ENCODE results near the gene NPAS2. TPM values are rescaled to one million over a fixed set of nuclear protein-coding genes. Genes with fewer than 3 reads are reported as not detected.

Gene NPAS2
- total RNA-seq, 2 donors from 2014 or later: 30.1 to 56.9 TPM

GRCh38 chr2:100818003-100818605 is 1.8 kb upstream of the NPAS2 start:
- no peak for DNase-seq (ENCODE audit: low spot score)
- intact Hi-C loops (cut with DNase I): loop anchor here (5.0 to 10.0 kb wide), 4 partner anchors 51 to 164 kb away; no protein-coding TSS in a partner anchor

- DNase-seq (ENCODE audit: low spot score): peak; percentile 87
- intact Hi-C loops (cut with DNase I): loop anchor here (5.0 to 10.0 kb wide), 4 partner anchors 51 to 164 kb away; no protein-coding TSS in a partner anchor
Measured at GRCh38 chr2:100818606-100819369, 1.2 kb upstream of the NPAS2 start.

GRCh38 chr2:100820273-100820522 is 259 bp downstream of the NPAS2 start:
- DNase-seq (ENCODE audit: low spot score): no peak
- intact Hi-C loops (cut with DNase I): loop anchor here in 1 of 2 donors (10.0 kb wide), 1 partner anchor 55 kb away; no protein-coding TSS in a partner anchor

DNA sequence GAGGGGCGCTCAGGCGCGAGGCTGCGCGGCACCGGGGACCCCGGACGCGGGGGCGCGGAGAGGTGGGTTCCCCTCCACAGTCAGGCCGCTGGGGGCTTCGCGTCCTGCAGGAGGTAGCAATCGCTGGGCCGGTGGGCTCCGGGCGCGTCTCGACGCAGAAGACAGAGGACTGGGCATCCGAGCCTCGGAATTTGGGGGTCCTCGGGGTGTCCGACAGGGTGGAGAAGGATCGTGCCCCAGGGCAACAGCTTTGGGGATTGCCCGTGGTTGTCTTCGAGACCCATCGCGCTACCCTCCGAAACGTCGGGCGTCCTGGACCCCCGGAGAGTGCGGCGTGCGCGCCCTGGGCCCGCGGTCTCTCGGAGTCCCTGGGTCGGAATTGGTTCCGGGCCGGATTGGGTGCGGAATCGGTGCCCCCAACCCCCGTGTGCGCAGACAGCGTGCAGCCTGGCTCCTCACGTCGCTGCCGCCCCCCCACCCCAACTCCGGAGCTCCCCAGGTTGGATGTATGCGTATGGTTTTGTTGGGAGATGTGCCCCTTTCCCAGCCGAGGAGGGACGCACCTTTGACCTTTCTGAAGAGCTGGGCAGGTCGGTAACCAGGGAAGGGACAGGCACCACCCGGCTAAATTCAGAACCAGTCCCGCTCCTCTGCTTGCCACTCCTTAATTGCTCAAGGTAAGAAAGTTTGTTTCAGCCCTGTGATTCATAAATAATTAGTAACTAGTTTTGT is 750 bp downstream of the NPAS2 start:
- intact Hi-C loops (cut with DNase I): loop anchor here in 1 of 2 donors (10.0 kb wide), 1 partner anchor 54 kb away; no protein-coding TSS in a partner anchor
- no peak for DNase-seq (ENCODE audit: low spot score)

- intact Hi-C loops (cut with DNase I): loop anchor here in 1 of 2 donors (10.0 kb wide), 1 partner anchor 53 kb away; no protein-coding TSS in a partner anchor
- DNase-seq (ENCODE audit: low spot score): no peak
Measured at GRCh38 chr2:100821255-100821910, 1.4 kb downstream of the NPAS2 start.

- no peak for DNase-seq (ENCODE audit: low spot score)
Measured at GRCh38 chr2:100821911-100822265, 1.9 kb downstream of the NPAS2 start.

DNA sequence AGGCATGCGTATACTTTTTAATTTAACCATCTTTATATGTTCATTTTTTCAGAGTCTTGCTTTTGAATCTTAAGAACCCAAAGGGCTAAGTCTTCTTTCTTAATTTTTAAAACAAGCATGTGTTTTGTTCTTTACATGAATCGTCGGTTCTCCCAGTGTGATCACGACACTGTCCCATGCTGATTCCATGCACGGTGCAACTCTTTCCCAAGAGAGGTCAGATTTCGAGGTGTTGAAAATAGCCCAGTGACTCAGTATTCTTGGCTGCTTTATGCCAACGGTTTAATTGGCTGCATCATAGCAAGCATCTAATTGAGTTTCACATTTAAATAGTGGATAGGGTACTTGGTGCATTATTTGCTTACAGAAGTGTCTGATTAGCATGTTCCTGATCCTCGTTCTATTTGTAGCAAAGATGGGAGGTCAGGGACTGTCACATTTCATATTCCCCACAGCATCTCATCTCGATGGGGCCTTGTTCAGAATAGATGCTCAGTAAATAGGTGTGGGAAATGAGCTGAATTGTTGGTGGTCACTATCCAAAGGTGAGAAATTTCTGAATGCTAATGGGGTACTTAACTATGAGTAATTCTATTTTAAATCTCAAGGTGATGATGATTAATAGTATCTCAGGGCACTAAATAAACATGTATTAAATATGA is 2.8 kb downstream of the NPAS2 start:
- intact Hi-C loops (cut with DNase I): loop anchor here in 1 of 2 donors (10.0 kb wide), 1 partner anchor 52 kb away; no protein-coding TSS in a partner anchor
- no peak for DNase-seq (ENCODE audit: low spot score)

More at GRCh38 chr2:100821911-100822265, 1.9 kb downstream of the NPAS2 start:
- intact Hi-C loops (cut with DNase I): loop anchor here in 1 of 2 donors (10.0 kb wide), 1 partner anchor 53 kb away; no protein-coding TSS in a partner anchor

GRCh38 chr2:100823665-100824438 is 3.9 kb downstream of the NPAS2 start:
- intact Hi-C loops (cut with DNase I): loop anchor here in 1 of 2 donors (10.0 kb wide), 1 partner anchor 51 kb away; no protein-coding TSS in a partner anchor
- DNase-seq (ENCODE audit: low spot score): no peak

DNA sequence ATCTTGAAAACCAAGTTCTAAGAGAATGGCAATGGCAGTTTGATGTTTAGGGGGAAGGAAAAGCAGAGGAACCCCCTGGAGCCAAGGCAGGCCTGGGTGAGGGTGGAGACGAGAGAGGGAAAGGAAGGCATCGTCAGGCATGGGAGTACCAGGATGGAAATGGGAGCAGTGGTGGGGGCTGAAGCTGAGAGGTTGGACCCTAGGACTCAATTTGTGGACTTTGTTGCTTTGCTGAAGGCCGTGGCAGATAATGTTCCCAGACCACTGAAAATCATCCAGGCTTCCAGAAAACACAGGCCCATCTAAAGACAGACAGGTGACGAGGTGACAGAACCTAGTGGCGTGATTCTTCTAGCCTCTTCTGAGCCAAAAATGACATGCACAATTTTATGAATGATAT is 4.9 kb downstream of the NPAS2 start:
- intact Hi-C loops (cut with DNase I): loop anchor here in 1 of 2 donors (10.0 kb wide), 1 partner anchor 50 kb away; no protein-coding TSS in a partner anchor
- no peak for DNase-seq (ENCODE audit: low spot score)

- no peak for DNase-seq (ENCODE audit: low spot score)
- intact Hi-C loops (cut with DNase I): loop anchor here in 1 of 2 donors (10.0 kb wide), 1 partner anchor 48 kb away; no protein-coding TSS in a partner anchor
Measured at GRCh38 chr2:100826494-100826893, 6.6 kb downstream of the NPAS2 start.

DNA sequence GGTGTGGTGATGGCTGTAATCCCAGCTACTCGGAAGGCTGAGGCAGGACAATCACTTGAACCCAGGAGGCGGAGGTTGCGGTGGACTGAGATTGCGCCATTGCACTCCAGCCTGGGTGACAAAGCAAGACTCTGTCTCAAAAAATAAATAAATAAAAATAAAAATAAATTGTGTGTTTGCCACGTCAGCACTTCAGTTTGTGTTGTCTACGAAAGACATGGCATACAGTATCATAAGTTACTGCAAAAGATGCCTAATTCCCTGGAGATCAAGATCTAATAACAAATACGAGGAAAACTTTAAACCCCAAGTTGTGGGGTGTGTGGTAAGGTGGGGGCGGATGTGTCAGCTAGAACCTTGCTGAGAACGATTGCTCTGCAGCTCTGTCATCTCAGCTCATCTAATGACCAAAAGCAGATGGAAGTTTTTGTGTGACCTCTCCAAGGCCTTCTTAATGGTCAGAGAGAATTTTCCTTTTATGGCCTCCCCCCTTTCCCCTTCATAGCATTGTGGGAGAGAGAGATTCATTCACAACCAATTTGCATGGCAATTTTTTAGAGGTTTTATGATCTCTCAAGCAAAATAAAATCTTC is 11.3 kb downstream of the NPAS2 start:
- intact Hi-C loops (cut with DNase I): no loop called here

DNA sequence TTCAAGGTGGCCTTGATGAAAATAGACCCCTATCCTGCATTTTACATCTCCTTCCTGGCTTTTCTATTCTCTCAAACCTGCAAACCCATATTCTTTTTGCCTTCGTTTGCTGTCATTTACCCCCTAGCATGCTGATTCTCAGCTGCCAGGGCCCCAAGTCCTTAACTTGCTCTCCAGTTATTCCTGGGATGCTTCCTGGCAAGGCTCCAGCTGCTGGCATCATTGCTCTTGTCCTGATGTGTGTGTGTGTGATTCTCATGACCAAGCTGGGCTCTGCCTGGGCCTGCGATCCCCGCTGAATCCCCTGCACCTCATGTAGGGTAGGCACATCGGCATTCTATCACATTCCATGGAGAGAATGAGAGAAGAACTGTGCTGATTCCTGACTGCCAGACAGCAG is 11.9 kb downstream of the NPAS2 start:
- intact Hi-C loops (cut with DNase I): no loop called here
- no peak for DNase-seq (ENCODE audit: low spot score)

More for the DNA sequence above, 11.3 kb downstream of the NPAS2 start:
- no peak for DNase-seq (ENCODE audit: low spot score)

DNA sequence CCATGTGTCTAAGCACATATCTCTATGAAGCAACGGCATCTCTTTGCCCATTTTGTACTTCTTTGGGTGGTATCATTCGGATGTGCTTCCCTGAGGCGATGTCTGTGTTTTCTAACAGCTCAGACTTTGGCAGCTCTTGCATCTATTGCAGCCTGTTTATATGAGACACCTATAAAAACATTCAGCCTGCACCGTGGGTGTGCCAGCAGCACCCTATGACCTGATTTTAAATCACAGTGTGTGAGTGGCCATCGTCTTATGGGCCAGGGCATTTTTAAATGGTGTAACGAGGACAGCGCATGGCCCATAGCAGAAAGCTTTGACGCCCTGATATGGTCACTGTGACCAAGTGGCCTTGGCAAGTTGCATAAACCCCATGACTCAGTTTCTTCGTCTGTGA is 12.9 kb downstream of the NPAS2 start:
- DNase-seq (ENCODE audit: low spot score): no peak
- intact Hi-C loops (cut with DNase I): no loop called here

DNA sequence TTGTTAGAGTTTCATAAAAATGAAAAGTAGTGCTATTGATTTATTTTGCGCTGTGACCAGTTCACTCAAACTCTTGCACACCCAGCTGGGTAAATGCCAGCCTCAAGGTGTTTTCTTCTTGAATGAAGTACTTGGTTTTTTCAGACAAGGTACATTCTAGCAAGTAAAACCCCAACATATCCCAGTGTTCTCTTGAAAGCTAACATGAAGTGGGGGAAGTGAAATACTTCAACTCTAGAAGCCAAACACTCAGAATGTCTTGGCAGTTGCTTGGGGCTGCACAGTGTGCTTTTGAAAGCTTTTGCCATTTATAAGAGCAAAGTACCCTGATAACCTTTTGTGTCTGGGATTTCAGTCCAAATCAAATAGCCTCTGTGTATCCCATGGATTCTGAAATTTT is 13.4 kb downstream of the NPAS2 start:
- no peak for DNase-seq (ENCODE audit: low spot score)
- intact Hi-C loops (cut with DNase I): no loop called here

DNA sequence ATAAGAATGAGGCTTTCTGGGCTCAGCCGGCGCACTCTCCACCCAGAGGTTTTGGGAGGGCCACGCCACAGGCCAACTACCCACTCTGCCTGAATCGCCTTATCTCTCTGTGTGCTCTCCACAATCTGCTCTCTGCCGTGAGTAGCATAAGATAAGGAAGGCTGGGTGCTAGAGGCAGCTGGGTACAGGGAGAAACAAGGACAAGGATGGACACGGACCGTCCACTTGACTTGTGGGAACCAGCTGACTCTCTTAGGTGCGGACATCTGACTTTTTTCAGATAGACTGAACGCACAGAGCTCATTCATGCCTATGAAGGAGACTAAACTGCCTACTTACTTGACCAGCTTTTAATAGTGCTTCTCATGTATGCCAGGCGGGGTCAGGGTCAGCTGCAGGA is 14.3 kb downstream of the NPAS2 start:
- no peak for DNase-seq (ENCODE audit: low spot score)
- intact Hi-C loops (cut with DNase I): no loop called here

DNA sequence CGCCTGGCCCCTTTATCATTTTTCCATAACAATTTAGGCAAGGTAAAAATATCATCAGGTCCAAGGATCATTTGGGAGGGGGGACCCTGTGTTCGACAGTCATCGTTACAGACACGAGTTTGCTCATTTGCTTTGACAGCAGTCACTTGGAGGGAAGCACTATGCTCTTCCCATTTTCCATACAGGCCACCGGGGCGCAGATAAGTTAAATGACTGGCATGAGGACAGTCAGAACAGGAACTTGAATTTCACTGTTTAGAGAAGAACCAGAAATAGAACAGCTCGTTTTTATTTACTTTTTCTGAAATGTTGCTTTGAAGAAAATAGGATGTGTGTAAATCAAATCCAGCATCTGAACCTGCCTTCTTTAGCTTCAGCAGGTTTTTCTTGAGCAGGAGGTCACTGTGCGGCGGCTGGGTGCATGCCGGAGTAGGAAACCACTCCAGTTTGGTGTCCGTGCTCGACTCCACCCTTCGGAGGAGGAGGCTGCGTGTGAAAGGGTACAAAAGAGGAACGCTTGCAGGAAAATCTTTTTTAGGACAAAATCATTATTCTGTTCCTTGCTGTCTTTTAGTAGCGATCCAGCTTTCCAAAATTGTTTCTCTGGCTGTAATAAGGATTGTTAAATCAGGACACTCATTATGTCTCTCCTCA is 15.2 kb downstream of the NPAS2 start:
- no peak for DNase-seq (ENCODE audit: low spot score)
- intact Hi-C loops (cut with DNase I): no loop called here

GRCh38 chr2:100840519-100840918 is 20.6 kb downstream of the NPAS2 start:
- intact Hi-C loops (cut with DNase I): no loop called here
- DNase-seq (ENCODE audit: low spot score): no peak
